ENCODE results near the gene MACROD2. TPM values are rescaled to one million over a fixed set of nuclear protein-coding genes. Genes with fewer than 3 reads are reported as not detected.

MACROD2 gene
- total RNA-seq, 1 experiment from 2014 or later, result 3.1 TPM

- Mint-ChIP-seq H3K9me3 (ENCODE audit: unreplicated experiment) (no peaks in the 10 kb centered on the region), H3K27ac (ENCODE audit: low read depth, unreplicated experiment) (no peak overlapping the region), H3K4me3 (ENCODE audit: unreplicated experiment) (no peak overlapping the region), H3K27me3 (ENCODE audit: insufficient read depth, unreplicated experiment) (no peaks in the 10 kb centered on the region), H3K4me1 (ENCODE audit: insufficient read depth, unreplicated experiment) (no peaks in the 10 kb centered on the region), H3K36me3 (ENCODE audit: insufficient read depth, unreplicated experiment) (no peaks in the 10 kb centered on the region)
- intact Hi-C loops (cut with micrococcal nuclease), result no loop called here
- BruUV-seq (replicated peaks), result no TSS peak
- CTCF ChIA-PET, result interaction anchor here (0.7 kb wide), 1 partner anchor 75 kb away, joined by 3 read pairs; no protein-coding TSS in a partner anchor
- DNase-seq (ENCODE audit: unreplicated experiment), result no peak
- TF ChIP-seq CTCF (IDR thresholded peaks at IDR 0.05; ENCODE audit: unreplicated experiment), result no peak
- POLR2A ChIA-PET, result interaction anchor here (1.0 kb wide), 1 partner anchor 148 kb away, joined by 3 read pairs; no protein-coding TSS in a partner anchor
These were observed 820.0 kb downstream of the MACROD2 start for GRCh38 chr20:14815340-14815739.

- intact Hi-C loops (cut with micrococcal nuclease), result no loop called here
- BruUV-seq (replicated peaks), result no TSS peak
- POLR2A ChIA-PET, result interaction anchor here (1.2 kb wide), 1 partner anchor 12 kb away, joined by 5 read pairs; no protein-coding TSS in a partner anchor
- Mint-ChIP-seq H3K27ac (ENCODE audit: low read depth, unreplicated experiment) (no peak overlapping the region), H3K27me3 (ENCODE audit: insufficient read depth, unreplicated experiment) (no peaks in the 10 kb centered on the region), H3K36me3 (ENCODE audit: insufficient read depth, unreplicated experiment) (no peaks in the 10 kb centered on the region), H3K4me1 (ENCODE audit: insufficient read depth, unreplicated experiment) (no peaks in the 10 kb centered on the region), H3K9me3 (ENCODE audit: unreplicated experiment) (no peaks in the 10 kb centered on the region), H3K4me3 (ENCODE audit: unreplicated experiment) (no peak overlapping the region)
- no peak for TF ChIP-seq CTCF (IDR thresholded peaks at IDR 0.05; ENCODE audit: unreplicated experiment)
- CTCF ChIA-PET, result no interaction called here
- DNase-seq (ENCODE audit: unreplicated experiment), result no peak
These were observed 821.2 kb downstream of the MACROD2 start for GRCh38 chr20:14816471-14816870.

GRCh38 chr20:14817101-14817500, 821.8 kb downstream of the MACROD2 start:
- Mint-ChIP-seq H3K4me3 (ENCODE audit: unreplicated experiment) (no peak overlapping the region), H3K27ac (ENCODE audit: low read depth, unreplicated experiment) (no peak overlapping the region), H3K9me3 (ENCODE audit: unreplicated experiment) (no peaks in the 10 kb centered on the region), H3K27me3 (ENCODE audit: insufficient read depth, unreplicated experiment) (no peaks in the 10 kb centered on the region), H3K4me1 (ENCODE audit: insufficient read depth, unreplicated experiment) (no peaks in the 10 kb centered on the region), H3K36me3 (ENCODE audit: insufficient read depth, unreplicated experiment) (no peaks in the 10 kb centered on the region)
- DNase-seq (ENCODE audit: unreplicated experiment), result no peak
- ChIA-PET POLR2A (interaction anchor here (1.2 kb wide), 1 partner anchor 13 kb away, joined by 5 read pairs; no protein-coding TSS in a partner anchor), CTCF (no interaction called here)
- BruUV-seq (replicated peaks), result no TSS peak
- intact Hi-C loops (cut with micrococcal nuclease), result no loop called here
- TF ChIP-seq CTCF (IDR thresholded peaks at IDR 0.05; ENCODE audit: unreplicated experiment), result no peak

- intact Hi-C loops (cut with micrococcal nuclease), result no loop called here
- ChIA-PET POLR2A (no interaction called here), CTCF (interaction anchor here (0.6 to 1.3 kb wide), 4 partner anchors 11 to 164 kb away, joined by 3 to 4 read pairs (median 3); no protein-coding TSS in a partner anchor)
- no peaks in the 10 kb centered on the region for H3K27me3 Mint-ChIP-seq (ENCODE audit: insufficient read depth, unreplicated experiment)
- no peak for DNase-seq (ENCODE audit: unreplicated experiment)
- H3K9me3 Mint-ChIP-seq (ENCODE audit: unreplicated experiment), result no peaks in the 10 kb centered on the region
- H3K36me3 Mint-ChIP-seq (ENCODE audit: insufficient read depth, unreplicated experiment), result no peaks in the 10 kb centered on the region
- no peak overlapping the region for H3K27ac Mint-ChIP-seq (ENCODE audit: low read depth, unreplicated experiment)
- no peaks in the 10 kb centered on the region for H3K4me1 Mint-ChIP-seq (ENCODE audit: insufficient read depth, unreplicated experiment)
- TF ChIP-seq CTCF (IDR thresholded peaks at IDR 0.05; ENCODE audit: unreplicated experiment), result no peak
- no peak overlapping the region for H3K4me3 Mint-ChIP-seq (ENCODE audit: unreplicated experiment)
- BruUV-seq (replicated peaks), result no TSS peak
These were observed 825.5 kb downstream of the MACROD2 start for GRCh38 chr20:14820771-14821170.

Measured in MCF 10A (cell line).